ENCODE measurements around the gene TTI1.

DNA sequence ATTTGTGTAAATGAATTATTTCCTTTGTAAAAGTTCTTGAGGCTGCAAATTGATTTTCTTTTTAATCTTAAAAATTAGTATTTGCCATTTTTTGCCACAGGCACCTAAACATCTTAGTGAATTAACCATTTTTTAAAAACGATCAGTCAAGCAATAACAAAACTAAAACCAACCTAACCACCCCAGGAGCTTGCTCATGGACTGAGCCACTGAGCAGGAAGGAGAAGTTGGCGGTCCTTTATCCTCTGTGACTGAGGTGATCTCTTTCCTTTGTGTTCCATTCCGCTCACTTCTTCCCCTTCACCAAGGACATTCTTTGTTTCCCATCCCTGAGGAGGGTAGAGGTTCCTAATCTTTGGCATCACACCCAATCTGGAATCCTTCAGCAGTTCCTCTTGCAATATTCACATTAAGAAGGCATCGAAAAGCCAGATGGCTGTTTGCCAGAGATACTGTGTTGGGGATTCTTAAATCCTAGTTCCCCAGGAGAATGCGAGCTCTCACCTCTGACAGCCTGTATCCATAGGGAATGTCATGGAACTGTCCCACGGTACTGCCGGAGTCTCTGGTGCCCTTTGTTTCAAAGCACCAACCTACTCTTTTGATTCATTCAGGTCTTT, 30.8 kb upstream of the TTI1 start:
- TF ChIP-seq, protein P1, sequence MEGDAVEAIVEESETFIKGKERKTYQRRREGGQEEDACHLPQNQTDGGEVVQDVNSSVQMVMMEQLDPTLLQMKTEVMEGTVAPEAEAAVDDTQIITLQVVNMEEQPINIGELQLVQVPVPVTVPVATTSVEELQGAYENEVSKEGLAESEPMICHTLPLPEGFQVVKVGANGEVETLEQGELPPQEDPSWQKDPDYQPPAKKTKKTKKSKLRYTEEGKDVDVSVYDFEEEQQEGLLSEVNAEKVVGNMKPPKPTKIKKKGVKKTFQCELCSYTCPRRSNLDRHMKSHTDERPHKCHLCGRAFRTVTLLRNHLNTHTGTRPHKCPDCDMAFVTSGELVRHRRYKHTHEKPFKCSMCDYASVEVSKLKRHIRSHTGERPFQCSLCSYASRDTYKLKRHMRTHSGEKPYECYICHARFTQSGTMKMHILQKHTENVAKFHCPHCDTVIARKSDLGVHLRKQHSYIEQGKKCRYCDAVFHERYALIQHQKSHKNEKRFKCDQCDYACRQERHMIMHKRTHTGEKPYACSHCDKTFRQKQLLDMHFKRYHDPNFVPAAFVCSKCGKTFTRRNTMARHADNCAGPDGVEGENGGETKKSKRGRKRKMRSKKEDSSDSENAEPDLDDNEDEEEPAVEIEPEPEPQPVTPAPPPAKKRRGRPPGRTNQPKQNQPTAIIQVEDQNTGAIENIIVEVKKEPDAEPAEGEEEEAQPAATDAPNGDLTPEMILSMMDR (IDR thresholded peaks at IDR 0.05; ENCODE audit: poor library complexity) = no peak
- TF ChIP-seq EZH2 (IDR thresholded peaks at IDR 0.05; ENCODE audit: borderline replicate concordance) = no peak
- TF ChIP-seq EZH2phosphoT487 (IDR thresholded peaks at IDR 0.05; ENCODE audit: low read depth, severe bottlenecking, unreplicated experiment) = no peak

Data from hepatocyte (in vitro differentiated cells).